GM23248 (cell line): ENCODE measurements around the gene PLEKHM2.

Experiments
- EZH2 ChIP-seq: fragments of 200-600 bp; sonication (generic); IDR thresholded peaks from 2 replicates; pipeline ENCODE4 v1.6.1; 2018; ENCODE audit warnings: antibody characterized with exemption, mild to moderate bottlenecking; ENCODE audit not compliant: insufficient read depth, poor library complexity, severe bottlenecking
- EZH2phosphoT487 ChIP-seq: fragments of 200-600 bp; sonication (generic); IDR thresholded peaks from 2 replicates; pipeline ENCODE4 v1.6.1; 2018; ENCODE audit warnings: antibody characterized with exemption, moderate library complexity, mild to moderate bottlenecking, low read depth; ENCODE audit not compliant: insufficient read depth

DNA sequence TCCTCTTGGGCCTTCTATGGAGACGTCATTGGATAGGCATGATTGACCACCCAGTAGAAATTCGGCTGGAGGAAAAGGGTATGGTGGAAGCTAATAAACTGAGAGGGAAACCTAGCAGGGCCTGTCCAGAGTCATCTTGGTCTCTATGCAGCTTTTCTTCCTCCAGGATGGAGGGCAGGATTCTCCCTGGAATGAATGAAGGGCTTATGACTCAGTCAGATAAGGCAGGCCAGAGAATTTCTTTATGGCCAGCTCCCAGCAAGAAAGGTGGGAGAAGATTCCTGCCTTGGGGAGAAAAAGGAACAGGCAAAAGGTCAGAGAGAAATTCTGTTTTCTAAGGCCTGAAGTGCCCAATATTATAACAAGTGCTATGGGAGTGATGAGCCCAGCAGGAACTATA is 91.6 kb downstream of the PLEKHM2 start:
- TF ChIP-seq EZH2phosphoT487 (no peak), EZH2 (no peak)
